IPS-15b (cell line): ENCODE measurements around the gene NUP214.
"Not testable (repeated sequence)": the region's sequence is repeated elsewhere in the genome, so short reads cannot be mapped to it uniquely, and the experiment has no call there.

Experiments used
- H3K27me3 ChIP-seq: one replicate; pipeline ENCODE4 v1.6.1; 2013; ENCODE audit warnings: low read length; ENCODE audit not compliant: control insufficient read depth, insufficient read depth
- H3K36me3 ChIP-seq: one replicate; pipeline ENCODE4 v1.6.1; 2013; ENCODE audit warnings: low read length; ENCODE audit not compliant: control insufficient read depth, insufficient read depth
- H3K4me1 ChIP-seq: one replicate; pipeline ENCODE4 v1.6.1; 2013; ENCODE audit warnings: mild to moderate bottlenecking, low read length; ENCODE audit not compliant: control insufficient read depth, insufficient read depth
- H3K4me3 ChIP-seq: one replicate; pipeline ENCODE4 v1.5.1; 2013; ENCODE audit warnings: low read depth, low read length
- H3K9ac ChIP-seq: one replicate; pipeline ENCODE4 v1.6.1; 2013; ENCODE audit warnings: low read depth, mild to moderate bottlenecking, low read length
- H3K9me3 ChIP-seq: one replicate; pipeline ENCODE4 v1.6.1; 2013; ENCODE audit warnings: mild to moderate bottlenecking, low read length; ENCODE audit not compliant: control insufficient read depth, insufficient read depth

NUP214 gene

GRCh38 chr9:131148966-131149687 lies 23.7 kb downstream of the NUP214 start:
- peaks cover 36% of the 10 kb centered on the region for H3K36me3 ChIP-seq
- H3K9me3 ChIP-seq: no peaks in the 10 kb centered on the region
- no peak overlapping the region for H3K9ac ChIP-seq
- no peaks in the 10 kb centered on the region for H3K27me3 ChIP-seq
- H3K4me3 ChIP-seq: no peak overlapping the region
- no peaks in the 10 kb centered on the region for H3K4me1 ChIP-seq

GRCh38 chr9:131149688-131150053 lies 24.3 kb downstream of the NUP214 start:
- H3K9me3 ChIP-seq: no peaks in the 10 kb centered on the region
- no peaks in the 10 kb centered on the region for H3K27me3 ChIP-seq
- peaks cover 33% of the 10 kb centered on the region for H3K36me3 ChIP-seq
- H3K9ac ChIP-seq: no peak overlapping the region
- no peaks in the 10 kb centered on the region for H3K4me1 ChIP-seq
- no peak overlapping the region for H3K4me3 ChIP-seq

DNA sequence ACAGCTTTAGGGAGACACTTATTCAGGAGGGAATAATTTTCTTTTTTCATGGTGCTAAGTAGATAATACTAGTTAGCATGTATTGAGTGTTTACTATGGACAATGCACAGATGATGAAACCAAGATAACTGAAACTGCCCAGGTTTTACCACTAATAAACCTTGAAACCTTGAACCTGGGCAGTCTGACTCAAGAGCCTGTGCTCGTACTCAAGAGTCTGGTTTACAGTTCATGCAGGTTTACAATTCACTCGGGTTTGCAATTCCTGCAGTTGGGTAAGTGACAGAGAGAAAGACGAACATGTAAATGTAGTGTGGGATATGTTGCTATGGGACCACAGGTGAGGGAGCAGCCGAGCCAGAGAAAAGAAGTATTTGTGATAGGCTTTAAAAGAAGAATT lies 28.2 kb downstream of the NUP214 start:
- H3K27me3 ChIP-seq: no peaks in the 10 kb centered on the region
- H3K4me3 ChIP-seq: no peak overlapping the region
- H3K4me1 ChIP-seq: no peaks in the 10 kb centered on the region
- no peaks in the 10 kb centered on the region for H3K9me3 ChIP-seq
- H3K36me3 ChIP-seq: peaks cover 21% of the 10 kb centered on the region
- no peak overlapping the region for H3K9ac ChIP-seq

DNA sequence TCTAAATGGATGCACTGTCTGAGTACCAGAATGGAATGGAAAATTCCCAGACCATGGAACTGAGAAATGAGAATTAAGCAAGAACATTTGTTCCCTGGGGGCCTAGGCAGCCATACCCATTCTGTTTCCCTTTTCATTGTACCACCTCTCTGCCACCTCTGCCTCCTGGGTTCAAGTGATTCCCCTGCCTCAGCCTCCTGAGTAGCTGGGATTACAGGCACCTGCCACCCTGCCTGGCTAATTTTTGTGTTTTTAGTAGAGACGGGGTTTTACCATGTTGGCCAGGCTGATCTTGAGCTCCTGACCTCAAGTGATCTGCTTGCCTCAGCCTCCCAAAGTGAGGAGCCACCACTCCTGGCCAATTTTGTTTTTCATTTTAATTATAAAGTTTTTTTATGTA lies 33.3 kb downstream of the NUP214 start:
- not testable (repeated sequence) for H3K4me3 ChIP-seq, H3K9ac ChIP-seq, H3K27me3 ChIP-seq, H3K36me3 ChIP-seq, H3K9me3 ChIP-seq, H3K4me1 ChIP-seq

DNA sequence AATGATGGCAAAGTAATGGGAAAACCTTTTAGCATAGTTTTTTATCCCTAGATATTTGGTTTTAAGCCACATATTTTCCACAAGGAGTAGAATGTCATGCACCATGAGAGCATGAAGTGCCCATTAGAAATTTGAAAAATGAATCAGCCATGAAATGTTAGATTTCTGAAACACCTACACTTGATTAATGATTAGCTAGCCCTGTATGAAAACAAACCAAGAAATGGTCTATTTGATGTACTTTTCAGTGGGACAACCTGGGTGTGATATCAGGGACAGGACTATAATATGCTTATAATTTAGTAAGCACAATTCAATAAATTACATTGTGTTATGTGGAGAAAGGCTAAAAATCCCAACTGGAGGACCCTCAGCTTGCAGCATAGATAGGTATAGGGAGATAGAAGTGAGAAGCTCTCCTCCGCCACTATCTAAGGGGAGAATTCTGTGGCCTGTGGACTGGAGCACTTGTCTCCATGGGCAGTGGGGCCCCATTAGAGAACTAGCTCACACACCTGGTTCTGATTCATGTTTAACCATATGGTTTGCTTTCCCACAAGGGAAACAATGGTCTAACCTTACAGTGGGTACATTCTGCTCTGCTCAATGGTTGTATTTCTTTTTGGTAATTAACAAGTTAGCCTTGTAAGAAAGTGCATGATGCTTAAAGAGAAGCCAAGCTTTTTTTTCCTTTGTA lies 35.2 kb downstream of the NUP214 start:
- no peaks in the 10 kb centered on the region for H3K27me3 ChIP-seq
- H3K4me1 ChIP-seq: no peaks in the 10 kb centered on the region
- H3K9me3 ChIP-seq: no peaks in the 10 kb centered on the region
- H3K36me3 ChIP-seq: peaks cover 11% of the 10 kb centered on the region
- H3K4me3 ChIP-seq: no peak overlapping the region
- no peak overlapping the region for H3K9ac ChIP-seq

- no peaks in the 10 kb centered on the region for H3K4me1 ChIP-seq
- H3K9me3 ChIP-seq: no peaks in the 10 kb centered on the region
- peaks cover 11% of the 10 kb centered on the region for H3K36me3 ChIP-seq
- no peak overlapping the region for H3K9ac ChIP-seq
- H3K27me3 ChIP-seq: no peaks in the 10 kb centered on the region
- no peak overlapping the region for H3K4me3 ChIP-seq
These were observed 36.2 kb downstream of the NUP214 start for GRCh38 chr9:131161585-131161984.

DNA sequence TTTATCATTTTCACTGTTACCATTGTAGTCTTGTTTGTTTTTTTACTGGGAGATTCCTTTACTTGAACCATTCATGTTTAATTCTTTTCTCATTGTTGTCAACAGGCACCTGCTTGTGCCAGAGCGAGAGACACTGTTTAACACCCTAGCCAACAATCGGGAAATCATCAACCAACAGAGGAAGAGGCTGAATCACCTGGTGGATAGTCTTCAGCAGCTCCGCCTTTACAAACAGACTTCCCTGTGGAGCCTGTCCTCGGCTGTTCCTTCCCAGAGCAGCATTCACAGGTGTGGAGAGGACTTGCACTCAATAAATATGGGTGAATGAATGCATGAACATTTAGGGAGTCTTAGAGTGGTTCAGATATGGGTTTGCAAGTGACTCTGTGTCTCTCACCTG lies 37.5 kb downstream of the NUP214 start:
- no peaks in the 10 kb centered on the region for H3K27me3 ChIP-seq
- peaks cover 11% of the 10 kb centered on the region for H3K36me3 ChIP-seq
- H3K9me3 ChIP-seq: no peaks in the 10 kb centered on the region
- no peak overlapping the region for H3K9ac ChIP-seq
- no peaks in the 10 kb centered on the region for H3K4me1 ChIP-seq
- H3K4me3 ChIP-seq: no peak overlapping the region

GRCh38 chr9:131165523-131165922 lies 40.1 kb downstream of the NUP214 start:
- Histone ChIP-seq H3K4me1 (no peaks in the 10 kb centered on the region), H3K9ac (no peak overlapping the region), H3K36me3 (peaks cover 11% of the 10 kb centered on the region), H3K9me3 (no peaks in the 10 kb centered on the region), H3K4me3 (no peak overlapping the region), H3K27me3 (no peaks in the 10 kb centered on the region)

DNA sequence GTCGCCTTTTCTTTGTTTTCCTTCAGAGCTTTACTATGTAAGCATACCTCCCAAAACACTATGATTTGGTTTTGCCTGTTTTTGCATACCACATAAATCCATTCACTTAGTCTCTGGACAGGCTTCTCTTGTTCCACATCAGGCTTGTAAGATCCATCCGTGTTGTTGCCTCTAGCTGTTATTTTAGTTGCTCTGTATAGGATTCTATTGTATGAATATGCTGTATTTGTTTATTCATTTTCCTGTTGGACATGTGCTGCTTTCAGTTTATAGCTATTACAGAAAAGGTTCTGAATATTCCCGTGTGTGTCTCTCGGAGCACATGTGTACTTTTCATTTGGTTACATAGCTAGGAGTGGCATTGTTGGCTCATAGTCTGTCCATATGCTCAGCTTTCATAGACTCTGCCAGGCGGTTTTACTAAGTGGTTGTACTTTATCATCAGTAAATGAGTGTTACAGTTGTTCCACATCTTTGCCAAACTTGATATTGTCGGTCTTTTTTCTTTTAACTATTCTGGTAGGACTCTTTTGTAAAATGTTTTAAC lies 41.8 kb downstream of the NUP214 start:
- Histone ChIP-seq H3K4me1 (no peaks in the 10 kb centered on the region), H3K4me3 (no peak overlapping the region), H3K36me3 (peaks cover 8% of the 10 kb centered on the region), H3K27me3 (no peaks in the 10 kb centered on the region), H3K9ac (no peak overlapping the region), H3K9me3 (no peaks in the 10 kb centered on the region)

GRCh38 chr9:131167936-131168335 lies 42.5 kb downstream of the NUP214 start:
- no peaks in the 10 kb centered on the region for H3K4me1 ChIP-seq
- H3K9ac ChIP-seq: no peak overlapping the region
- H3K9me3 ChIP-seq: no peaks in the 10 kb centered on the region
- H3K4me3 ChIP-seq: no peak overlapping the region
- H3K27me3 ChIP-seq: no peaks in the 10 kb centered on the region
- peaks cover 7% of the 10 kb centered on the region for H3K36me3 ChIP-seq

DNA sequence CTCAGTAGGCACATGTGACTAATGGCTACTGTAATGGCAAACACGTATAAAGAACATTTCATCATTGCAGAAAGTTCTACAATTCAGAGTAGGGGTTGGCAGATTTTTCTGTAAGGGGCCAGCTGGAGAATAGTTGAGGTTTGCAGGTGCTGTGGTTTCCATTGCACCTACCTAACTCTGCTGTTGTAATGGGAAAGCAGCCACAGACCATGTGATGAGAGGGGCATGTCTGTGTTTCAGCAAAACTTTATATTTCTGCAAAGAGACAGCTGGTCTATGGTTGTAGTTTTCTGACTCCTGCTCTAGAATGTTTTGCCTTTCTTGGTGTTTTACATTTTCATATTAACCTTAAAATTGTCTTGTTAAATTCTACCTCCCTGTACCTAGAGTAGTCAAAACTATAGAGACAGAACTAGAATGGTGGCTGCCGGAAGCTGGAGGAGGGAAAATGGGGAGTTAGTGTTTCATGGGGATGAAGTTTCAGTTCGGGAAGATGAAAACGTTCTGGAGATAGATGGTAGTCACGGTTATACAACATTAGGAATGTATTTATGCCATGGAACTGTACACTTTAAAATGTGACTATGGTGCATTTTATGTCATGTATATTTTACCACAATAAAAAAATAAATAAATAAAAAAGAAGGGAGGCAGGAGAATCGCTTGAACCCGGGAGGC lies 44.3 kb downstream of the NUP214 start:
- Histone ChIP-seq H3K4me3 (no peak overlapping the region), H3K9me3 (no peaks in the 10 kb centered on the region), H3K27me3 (no peaks in the 10 kb centered on the region), H3K4me1 (no peaks in the 10 kb centered on the region), H3K9ac (no peak overlapping the region), H3K36me3 (peaks cover 2% of the 10 kb centered on the region)

- no peaks in the 10 kb centered on the region for H3K27me3 ChIP-seq
- no peaks in the 10 kb centered on the region for H3K9me3 ChIP-seq
- no peak overlapping the region for H3K9ac ChIP-seq
- no peaks in the 10 kb centered on the region for H3K4me1 ChIP-seq
- H3K36me3 ChIP-seq: peaks cover 6% of the 10 kb centered on the region
- H3K4me3 ChIP-seq: no peak overlapping the region
These were observed 48.6 kb downstream of the NUP214 start for GRCh38 chr9:131173995-131174394.
